Measurements from ENCODE around the gene REC8. TPM values are rescaled to one million over a fixed set of nuclear protein-coding genes. Genes with fewer than 3 reads are reported as not detected.

The REC8 gene
- total RNA-seq, 1 experiment from 2014 or later, result 9.8 TPM

DNA sequence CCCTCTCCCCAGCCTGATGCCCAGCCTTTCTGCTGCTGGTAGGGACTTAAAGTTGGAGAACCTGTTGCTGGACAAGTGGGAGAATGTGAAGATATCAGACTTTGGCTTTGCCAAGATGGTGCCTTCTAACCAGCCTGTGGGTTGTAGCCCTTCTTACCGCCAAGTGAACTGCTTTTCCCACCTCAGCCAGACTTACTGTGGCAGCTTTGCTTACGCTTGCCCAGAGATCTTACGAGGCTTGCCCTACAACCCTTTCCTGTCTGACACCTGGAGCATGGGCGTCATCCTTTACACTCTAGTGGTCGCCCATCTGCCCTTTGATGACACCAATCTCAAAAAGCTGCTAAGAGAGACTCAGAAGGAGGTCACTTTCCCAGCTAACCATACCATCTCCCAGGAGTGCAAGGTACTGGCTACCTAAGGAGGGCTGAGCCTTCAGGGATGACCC, 35.2 kb downstream of the REC8 start:
- ChIA-PET POLR2A (no interaction called here), CTCF (no interaction called here)
- no peak overlapping the region for H3K4me3 ChIP-seq (ENCODE audit: low read depth in 2 of 2, low read length in 2 of 2)
- H3K27ac ChIP-seq (ENCODE audit: low read length), result no peak overlapping the region
- ATAC-seq (no peak), DNase-seq (ENCODE audit: low read depth, low spot score) (no peak)
- BruUV-seq (replicated peaks), result no TSS peak
- H3K36me3 ChIP-seq (ENCODE audit: control insufficient read depth, insufficient read depth, low read length), result no peaks in the 10 kb centered on the region
- H3K9me3 ChIP-seq (ENCODE audit: control insufficient read depth, insufficient read depth, low read depth, low read length), result no peaks in the 10 kb centered on the region
- H3K4me1 ChIP-seq (ENCODE audit: control insufficient read depth, insufficient read depth, low read length), result no peaks in the 10 kb centered on the region
- no peak for TF ChIP-seq SIN3A (IDR thresholded peaks at IDR 0.05; ENCODE audit: borderline replicate concordance, insufficient read depth, low read depth, low read length)
- no peak for TF ChIP-seq POLR2AphosphoS5 (IDR thresholded peaks at IDR 0.05; ENCODE audit: low read depth, low read length)
- TF ChIP-seq TCF7L2 (IDR thresholded peaks at IDR 0.05; ENCODE audit: low read depth, low read length), result no peak
- TF ChIP-seq, protein P1, sequence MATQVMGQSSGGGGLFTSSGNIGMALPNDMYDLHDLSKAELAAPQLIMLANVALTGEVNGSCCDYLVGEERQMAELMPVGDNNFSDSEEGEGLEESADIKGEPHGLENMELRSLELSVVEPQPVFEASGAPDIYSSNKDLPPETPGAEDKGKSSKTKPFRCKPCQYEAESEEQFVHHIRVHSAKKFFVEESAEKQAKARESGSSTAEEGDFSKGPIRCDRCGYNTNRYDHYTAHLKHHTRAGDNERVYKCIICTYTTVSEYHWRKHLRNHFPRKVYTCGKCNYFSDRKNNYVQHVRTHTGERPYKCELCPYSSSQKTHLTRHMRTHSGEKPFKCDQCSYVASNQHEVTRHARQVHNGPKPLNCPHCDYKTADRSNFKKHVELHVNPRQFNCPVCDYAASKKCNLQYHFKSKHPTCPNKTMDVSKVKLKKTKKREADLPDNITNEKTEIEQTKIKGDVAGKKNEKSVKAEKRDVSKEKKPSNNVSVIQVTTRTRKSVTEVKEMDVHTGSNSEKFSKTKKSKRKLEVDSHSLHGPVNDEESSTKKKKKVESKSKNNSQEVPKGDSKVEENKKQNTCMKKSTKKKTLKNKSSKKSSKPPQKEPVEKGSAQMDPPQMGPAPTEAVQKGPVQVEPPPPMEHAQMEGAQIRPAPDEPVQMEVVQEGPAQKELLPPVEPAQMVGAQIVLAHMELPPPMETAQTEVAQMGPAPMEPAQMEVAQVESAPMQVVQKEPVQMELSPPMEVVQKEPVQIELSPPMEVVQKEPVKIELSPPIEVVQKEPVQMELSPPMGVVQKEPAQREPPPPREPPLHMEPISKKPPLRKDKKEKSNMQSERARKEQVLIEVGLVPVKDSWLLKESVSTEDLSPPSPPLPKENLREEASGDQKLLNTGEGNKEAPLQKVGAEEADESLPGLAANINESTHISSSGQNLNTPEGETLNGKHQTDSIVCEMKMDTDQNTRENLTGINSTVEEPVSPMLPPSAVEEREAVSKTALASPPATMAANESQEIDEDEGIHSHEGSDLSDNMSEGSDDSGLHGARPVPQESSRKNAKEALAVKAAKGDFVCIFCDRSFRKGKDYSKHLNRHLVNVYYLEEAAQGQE (IDR thresholded peaks at IDR 0.05; ENCODE audit: insufficient read depth in 1 of 2, low read depth in 2 of 2, low read length in 1 of 2), result no peak
- TF ChIP-seq, protein P2, sequence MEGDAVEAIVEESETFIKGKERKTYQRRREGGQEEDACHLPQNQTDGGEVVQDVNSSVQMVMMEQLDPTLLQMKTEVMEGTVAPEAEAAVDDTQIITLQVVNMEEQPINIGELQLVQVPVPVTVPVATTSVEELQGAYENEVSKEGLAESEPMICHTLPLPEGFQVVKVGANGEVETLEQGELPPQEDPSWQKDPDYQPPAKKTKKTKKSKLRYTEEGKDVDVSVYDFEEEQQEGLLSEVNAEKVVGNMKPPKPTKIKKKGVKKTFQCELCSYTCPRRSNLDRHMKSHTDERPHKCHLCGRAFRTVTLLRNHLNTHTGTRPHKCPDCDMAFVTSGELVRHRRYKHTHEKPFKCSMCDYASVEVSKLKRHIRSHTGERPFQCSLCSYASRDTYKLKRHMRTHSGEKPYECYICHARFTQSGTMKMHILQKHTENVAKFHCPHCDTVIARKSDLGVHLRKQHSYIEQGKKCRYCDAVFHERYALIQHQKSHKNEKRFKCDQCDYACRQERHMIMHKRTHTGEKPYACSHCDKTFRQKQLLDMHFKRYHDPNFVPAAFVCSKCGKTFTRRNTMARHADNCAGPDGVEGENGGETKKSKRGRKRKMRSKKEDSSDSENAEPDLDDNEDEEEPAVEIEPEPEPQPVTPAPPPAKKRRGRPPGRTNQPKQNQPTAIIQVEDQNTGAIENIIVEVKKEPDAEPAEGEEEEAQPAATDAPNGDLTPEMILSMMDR (IDR thresholded peaks at IDR 0.05), result no peak
- in situ Hi-C loops (cut with HindIII; ENCODE audit: low pct_unique_long_range_greater_than_20kb, low sequenced_read_pairs), result no loop called here
- intact Hi-C loops (cut with micrococcal nuclease; ENCODE audit: unreplicated experiment), result no loop called here
- H3K27me3 ChIP-seq (ENCODE audit: control insufficient read depth, insufficient read depth, low read length), result no peaks in the 10 kb centered on the region

DNA sequence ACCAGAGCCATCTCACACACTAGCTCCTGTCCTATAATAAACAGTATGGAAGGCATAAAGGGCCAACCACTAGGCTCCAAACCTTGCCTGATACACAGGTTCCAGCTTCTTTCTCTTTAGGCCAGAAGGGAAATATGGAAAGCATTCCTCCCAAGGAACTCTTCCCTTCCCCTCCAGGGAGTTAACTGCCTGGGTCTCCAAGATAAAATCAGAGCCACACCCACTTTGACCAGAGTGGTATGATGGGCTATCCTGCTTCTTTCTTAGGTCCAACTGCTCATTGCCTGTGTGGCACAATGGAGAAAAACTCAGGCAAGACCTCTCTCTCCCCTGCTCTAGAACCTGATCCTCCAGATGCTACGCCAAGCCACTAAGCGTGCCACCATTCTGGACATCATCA, 35.7 kb downstream of the REC8 start:
- no peaks in the 10 kb centered on the region for H3K36me3 ChIP-seq (ENCODE audit: control insufficient read depth, insufficient read depth, low read length)
- CTCF ChIA-PET, result no interaction called here
- POLR2A ChIA-PET, result no interaction called here
- TF ChIP-seq, protein P1 (IDR thresholded peaks at IDR 0.05; ENCODE audit: insufficient read depth in 1 of 2, low read depth in 2 of 2, low read length in 1 of 2), result no peak
- TF ChIP-seq SIN3A (IDR thresholded peaks at IDR 0.05; ENCODE audit: borderline replicate concordance, insufficient read depth, low read depth, low read length), result no peak
- TF ChIP-seq, protein P2 (IDR thresholded peaks at IDR 0.05), result no peak
- no peak for TF ChIP-seq POLR2AphosphoS5 (IDR thresholded peaks at IDR 0.05; ENCODE audit: low read depth, low read length)
- no peak for TF ChIP-seq TCF7L2 (IDR thresholded peaks at IDR 0.05; ENCODE audit: low read depth, low read length)
- H3K27ac ChIP-seq (ENCODE audit: low read length), result no peak overlapping the region
- no TSS peak for BruUV-seq (replicated peaks)
- no peaks in the 10 kb centered on the region for H3K27me3 ChIP-seq (ENCODE audit: control insufficient read depth, insufficient read depth, low read length)
- H3K9me3 ChIP-seq (ENCODE audit: control insufficient read depth, insufficient read depth, low read depth, low read length), result no peaks in the 10 kb centered on the region
- intact Hi-C loops (cut with micrococcal nuclease; ENCODE audit: unreplicated experiment), result no loop called here
- in situ Hi-C loops (cut with HindIII; ENCODE audit: low pct_unique_long_range_greater_than_20kb, low sequenced_read_pairs), result no loop called here
- ATAC-seq (no peak), DNase-seq (ENCODE audit: low read depth, low spot score) (no peak)
- H3K4me1 ChIP-seq (ENCODE audit: control insufficient read depth, insufficient read depth, low read length), result no peaks in the 10 kb centered on the region
- no peak overlapping the region for H3K4me3 ChIP-seq (ENCODE audit: low read depth in 2 of 2, low read length in 2 of 2)
